ENCODE data around the gene ERCC6L2. TPM values are rescaled to one million over a fixed set of nuclear protein-coding genes. Genes with fewer than 3 reads are reported as not detected.

Gene ERCC6L2
- total and polyA plus RNA-seq, 10 of the 15 experiments (the other 5 are each of a cell fraction or from before 2014, with no cell fraction given) = 8.1 to 45.0 (median 22.6) TPM

DNA sequence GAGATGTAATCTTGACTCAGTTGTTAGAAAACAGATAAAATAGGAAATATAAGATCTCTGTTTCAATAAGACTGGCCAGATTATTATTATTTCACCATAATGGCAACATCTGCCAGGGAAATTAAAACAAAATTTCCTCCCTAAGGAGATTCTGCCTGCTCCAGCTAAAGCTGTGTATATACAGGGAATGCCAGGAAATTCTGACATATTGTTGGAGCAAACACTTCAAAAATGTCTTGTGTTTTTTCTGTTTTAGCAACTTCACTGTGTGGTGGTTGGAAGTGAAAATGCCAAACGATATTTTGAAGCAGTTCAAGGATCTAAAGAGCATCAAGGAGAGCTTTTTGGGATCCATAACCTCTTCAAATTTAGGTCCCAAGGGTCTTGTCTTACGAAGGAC, 90.8 kb downstream of the ERCC6L2 start:
- no peaks in the 10 kb centered on the region for H3K79me2 ChIP-seq (ENCODE audit: control insufficient read depth, insufficient read depth, low read length)
- H3K4me2 ChIP-seq (ENCODE audit: control insufficient read depth, insufficient read depth) = no peak overlapping the region
- POLR2A ChIA-PET = no interaction called here
- CTCF ChIA-PET = no interaction called here
- DNase-seq (ENCODE audit: low read depth, low spot score) = no peak
- in situ Hi-C loops (cut with MboI) (no loop called here), intact Hi-C loops (cut with micrococcal nuclease; ENCODE audit: unreplicated experiment) (no loop called here)
- TF ChIP-seq RCOR1 (conservative IDR thresholded peaks at IDR 0.05; ENCODE audit: low read depth, low read length) (no peak), SMAD5 (IDR thresholded peaks at IDR 0.05; ENCODE audit: low read depth) (no peak), NR2C1 (IDR thresholded peaks at IDR 0.05) (no peak), HDAC6 (IDR thresholded peaks at IDR 0.05; ENCODE audit: unreplicated experiment) (no peak), HDGF (IDR thresholded peaks at IDR 0.05) (no peak), ZZZ3 (IDR thresholded peaks at IDR 0.05; ENCODE audit: control insufficient read depth, insufficient read length, low read depth) (no peak), MXI1 (IDR thresholded peaks at IDR 0.05; ENCODE audit: low read depth, low read length) (no peak), FOS (IDR thresholded peaks at IDR 0.05; ENCODE audit: borderline replicate concordance, extremely low read depth, insufficient read length) (no peak), JUNB (IDR thresholded peaks at IDR 0.05) (no peak), YY1 (IDR thresholded peaks at IDR 0.05; ENCODE audit: low read depth, low read length) (no peak), ZBED1 (IDR thresholded peaks at IDR 0.05; ENCODE audit: borderline replicate concordance) (no peak), USF2 (IDR thresholded peaks at IDR 0.05; ENCODE audit: borderline replicate concordance, low read depth, low read length) (no peak)
- TF ChIP-seq, protein P1, sequence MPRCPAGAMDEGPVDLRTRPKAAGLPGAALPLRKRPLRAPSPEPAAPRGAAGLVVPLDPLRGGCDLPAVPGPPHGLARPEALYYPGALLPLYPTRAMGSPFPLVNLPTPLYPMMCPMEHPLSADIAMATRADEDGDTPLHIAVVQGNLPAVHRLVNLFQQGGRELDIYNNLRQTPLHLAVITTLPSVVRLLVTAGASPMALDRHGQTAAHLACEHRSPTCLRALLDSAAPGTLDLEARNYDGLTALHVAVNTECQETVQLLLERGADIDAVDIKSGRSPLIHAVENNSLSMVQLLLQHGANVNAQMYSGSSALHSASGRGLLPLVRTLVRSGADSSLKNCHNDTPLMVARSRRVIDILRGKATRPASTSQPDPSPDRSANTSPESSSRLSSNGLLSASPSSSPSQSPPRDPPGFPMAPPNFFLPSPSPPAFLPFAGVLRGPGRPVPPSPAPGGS (IDR thresholded peaks at IDR 0.05; ENCODE audit: borderline replicate concordance, insufficient read depth, low read depth, low read length, poor library complexity, severe bottlenecking) = no peak
- TF ChIP-seq, protein P2, sequence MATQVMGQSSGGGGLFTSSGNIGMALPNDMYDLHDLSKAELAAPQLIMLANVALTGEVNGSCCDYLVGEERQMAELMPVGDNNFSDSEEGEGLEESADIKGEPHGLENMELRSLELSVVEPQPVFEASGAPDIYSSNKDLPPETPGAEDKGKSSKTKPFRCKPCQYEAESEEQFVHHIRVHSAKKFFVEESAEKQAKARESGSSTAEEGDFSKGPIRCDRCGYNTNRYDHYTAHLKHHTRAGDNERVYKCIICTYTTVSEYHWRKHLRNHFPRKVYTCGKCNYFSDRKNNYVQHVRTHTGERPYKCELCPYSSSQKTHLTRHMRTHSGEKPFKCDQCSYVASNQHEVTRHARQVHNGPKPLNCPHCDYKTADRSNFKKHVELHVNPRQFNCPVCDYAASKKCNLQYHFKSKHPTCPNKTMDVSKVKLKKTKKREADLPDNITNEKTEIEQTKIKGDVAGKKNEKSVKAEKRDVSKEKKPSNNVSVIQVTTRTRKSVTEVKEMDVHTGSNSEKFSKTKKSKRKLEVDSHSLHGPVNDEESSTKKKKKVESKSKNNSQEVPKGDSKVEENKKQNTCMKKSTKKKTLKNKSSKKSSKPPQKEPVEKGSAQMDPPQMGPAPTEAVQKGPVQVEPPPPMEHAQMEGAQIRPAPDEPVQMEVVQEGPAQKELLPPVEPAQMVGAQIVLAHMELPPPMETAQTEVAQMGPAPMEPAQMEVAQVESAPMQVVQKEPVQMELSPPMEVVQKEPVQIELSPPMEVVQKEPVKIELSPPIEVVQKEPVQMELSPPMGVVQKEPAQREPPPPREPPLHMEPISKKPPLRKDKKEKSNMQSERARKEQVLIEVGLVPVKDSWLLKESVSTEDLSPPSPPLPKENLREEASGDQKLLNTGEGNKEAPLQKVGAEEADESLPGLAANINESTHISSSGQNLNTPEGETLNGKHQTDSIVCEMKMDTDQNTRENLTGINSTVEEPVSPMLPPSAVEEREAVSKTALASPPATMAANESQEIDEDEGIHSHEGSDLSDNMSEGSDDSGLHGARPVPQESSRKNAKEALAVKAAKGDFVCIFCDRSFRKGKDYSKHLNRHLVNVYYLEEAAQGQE (IDR thresholded peaks at IDR 0.05; ENCODE audit: low read depth, low read length) = no peak
- BruUV-seq (replicated peaks) = no TSS peak
- no peaks in the 10 kb centered on the region for H3K36me3 ChIP-seq (ENCODE audit: control insufficient read depth in 2 of 2, insufficient read depth in 2 of 2, low read length in 1 of 2)
- no peak overlapping the region for H3K27ac ChIP-seq (ENCODE audit: control insufficient read depth, insufficient read depth)
- H3K4me1 ChIP-seq (ENCODE audit: control insufficient read depth, insufficient read depth, low read length) = no peaks in the 10 kb centered on the region
- SMC1A ChIA-PET (ENCODE audit: uncharacterized antibody, unreplicated experiment) = no interaction called here
- H4K20me1 ChIP-seq (ENCODE audit: control insufficient read depth, insufficient read depth) = no peaks in the 10 kb centered on the region
- H3K9ac ChIP-seq (ENCODE audit: control insufficient read depth, insufficient read depth, low read length) = no peak overlapping the region
- H2AFZ ChIP-seq (ENCODE audit: control insufficient read depth, low read depth, low read length) = no peak overlapping the region
- no peak overlapping the region for H3K4me3 ChIP-seq
- ATAC-seq = no peak
- RAD21 ChIA-PET (ENCODE audit: unreplicated experiment) = no interaction called here
- no peaks in the 10 kb centered on the region for H3K9me3 ChIP-seq (replicated peaks; ENCODE audit: control insufficient read depth, insufficient read depth, low read length)
- no peak for FAIRE-seq
- 96% methylated on average over 2 of the region's 2 CpGs for WGBS (ENCODE audit: insufficient coverage, insufficient replicate concordance, low lambda C conversion rate, missing lambda C conversion rate)
- H3K27me3 ChIP-seq (replicated peaks in 1 of 2; ENCODE audit: control insufficient read depth in 2 of 2, insufficient read depth in 2 of 2, low read length in 1 of 2) = no peaks in the 10 kb centered on the region

All from GM12878 (cell line).